ENCODE measurements around the gene EZR. TPM values are rescaled to one million over a fixed set of nuclear protein-coding genes. Genes with fewer than 3 reads are reported as not detected.

Gene EZR
- total and polyA plus RNA-seq, 10 of the 15 experiments (the other 5 are each of a cell fraction or from before 2014, with no cell fraction given) = 79.1 to 282 (median 161) TPM

- no peak for TF ChIP-seq RB1 (IDR thresholded peaks at IDR 0.05; ENCODE audit: borderline replicate concordance)
- TF ChIP-seq EED (IDR thresholded peaks at IDR 0.05; ENCODE audit: low read depth) = peak; percentile 62
- TF ChIP-seq IRF5 (IDR thresholded peaks at IDR 0.05; ENCODE audit: borderline replicate concordance) = peak; percentile 16; the same call in 1 of the 2 replicates
- TF ChIP-seq RCOR1 (conservative IDR thresholded peaks at IDR 0.05; ENCODE audit: low read depth, low read length) = no peak
- no peak for TF ChIP-seq TCF7 (IDR thresholded peaks at IDR 0.05; ENCODE audit: borderline replicate concordance)
- TF ChIP-seq RUNX3 (IDR thresholded peaks at IDR 0.05; ENCODE audit: low read length) = peak; percentile 48; the same call in 1 of the 2 replicates
- TF ChIP-seq FOXK2 (IDR thresholded peaks at IDR 0.05) = no peak; the same call in 1 of the 2 replicates
These were observed 34.1 kb upstream of the EZR start (continued) for GRCh38 chr6:158853072-158853879.

GRCh38 chr6:158852312-158853071 lies 33.3 kb upstream of the EZR start:
- peaks cover 34% of the 10 kb centered on the region for H3K4me1 ChIP-seq (ENCODE audit: control insufficient read depth, insufficient read depth, low read length)
- WGBS (ENCODE audit: insufficient coverage, insufficient replicate concordance, low lambda C conversion rate, missing lambda C conversion rate) = 95% methylated on average over 11 of the region's 11 CpGs
- no peaks in the 10 kb centered on the region for H3K79me2 ChIP-seq (ENCODE audit: control insufficient read depth, insufficient read depth, low read length)
- no peaks in the 10 kb centered on the region for H3K27me3 ChIP-seq (replicated peaks in 1 of 2; ENCODE audit: control insufficient read depth in 2 of 2, insufficient read depth in 2 of 2, low read length in 1 of 2)
- H2AFZ ChIP-seq (ENCODE audit: control insufficient read depth, low read depth, low read length) = no peak overlapping the region
- no peak for FAIRE-seq
- no peak overlapping the region for H3K9ac ChIP-seq (ENCODE audit: control insufficient read depth, insufficient read depth, low read length)
- no peak for DNase-seq (ENCODE audit: low read depth, low spot score)
- no peak overlapping the region; the same call in 1 of the 2 replicates for H3K4me2 ChIP-seq (ENCODE audit: control insufficient read depth, insufficient read depth)
- no peaks in the 10 kb centered on the region for H3K36me3 ChIP-seq (ENCODE audit: control insufficient read depth in 2 of 2, insufficient read depth in 2 of 2, low read length in 1 of 2)
- in situ Hi-C loops (cut with MboI) = no loop called here
- no TSS peak for BruUV-seq (replicated peaks)
- ATAC-seq = no peak
- H3K27ac ChIP-seq (ENCODE audit: control insufficient read depth, insufficient read depth) = no peak overlapping the region
- ChIA-PET RAD21 (ENCODE audit: unreplicated experiment) (interaction anchor here (1.0 kb wide), 1 partner anchor 254 kb away, joined by 3 read pairs; no protein-coding TSS in a partner anchor), POLR2A (interaction anchor here (1.1 to 3.4 kb wide), 3 partner anchors 14 to 33 kb away, joined by 4 to 19 read pairs (median 6); partner anchors contain the start of gene EZR), CTCF (interaction anchor here (0.8 to 3.2 kb wide), 3 partner anchors 17 to 59 kb away, joined by 3 to 13 read pairs (median 4); no protein-coding TSS in a partner anchor), SMC1A (ENCODE audit: uncharacterized antibody, unreplicated experiment) (interaction anchor here (1.0 to 3.4 kb wide), 7 partner anchors 9 to 64 kb away, joined by 3 to 10 read pairs (median 6); partner anchors contain the start of gene EZR)
- H4K20me1 ChIP-seq (ENCODE audit: control insufficient read depth, insufficient read depth) = no peaks in the 10 kb centered on the region
- no peak overlapping the region for H3K4me3 ChIP-seq
- intact Hi-C loops (cut with micrococcal nuclease; ENCODE audit: unreplicated experiment) = no loop called here
- no peaks in the 10 kb centered on the region for H3K9me3 ChIP-seq (replicated peaks; ENCODE audit: control insufficient read depth, insufficient read depth, low read length)
- TF ChIP-seq SUZ12 (IDR thresholded peaks at IDR 0.05; ENCODE audit: unreplicated experiment) = no peak
- no peak for TF ChIP-seq NR2C2 (IDR thresholded peaks at IDR 0.05; ENCODE audit: borderline replicate concordance, control insufficient read depth, insufficient read length, low read depth)
- TF ChIP-seq NBN (IDR thresholded peaks at IDR 0.05) = no peak
- no peak for TF ChIP-seq ZBTB4 (CRISPR knock-in tag; IDR thresholded peaks at IDR 0.05)
